Endothelial cell of umbilical vein (primary cell): ENCODE data around the gene LDB3. TPM values are rescaled to one million over a fixed set of nuclear protein-coding genes. Genes with fewer than 3 reads are reported as not detected.

Experiments used
- BruUV-seq: library from RNA; stranded (reverse); fragments of 400-500 nt; replicated peaks from 2 replicates; lab custom pipeline; 2021; lab: Mats Ljungman, UMichigan
- CTCF ChIA-PET: fragments of 300-600, 350-600 bp; sonication (Branson Sonifier 250); formaldehyde crosslinking; loops from one replicate; lab custom pipeline; 2021; ENCODE audit warnings: antibody characterized with exemption, inconsistent platforms; lab: Charles Lee
- POLR2A ChIA-PET: fragments of 300-600, 350-600 bp; sonication (Branson Sonifier 250); formaldehyde crosslinking; loops from one replicate; lab custom pipeline; 2021; ENCODE audit warnings: antibody characterized with exemption, inconsistent platforms; lab: Charles Lee
- DNase-seq: peaks from one replicate; pipeline ENCODE4 v3.0.0-alpha.2; 2011; ENCODE audit warnings: low read depth, low spot score
- FAIRE-seq: peaks from 2 replicates; lab custom pipeline; 2011; peaks lifted over from hg19 to GRCh38; lab: Jason Lieb, UNC
- H2AFZ ChIP-seq: 2 replicates; pipeline ENCODE4 v1.6.0; 2012; ENCODE audit warnings: low read depth, low read length, control low read depth, inconsistent platforms
- H3K27ac ChIP-seq: 2 replicates; pipeline ENCODE4 v1.5.1; 2011; ENCODE audit warnings: low read depth, mild to moderate bottlenecking, control low read depth, low read length, moderate library complexity; ENCODE audit not compliant: insufficient read depth
- H3K27me3 ChIP-seq, 2 experiments: 2 replicates each; pipeline versions ENCODE4 v1.6.0 to v1.6.1; 2011; ENCODE audit warnings: low read length in 2 of 2, mixed read lengths in 1 of 2; ENCODE audit not compliant: control insufficient read depth in 2 of 2, insufficient read depth in 2 of 2
- H3K36me3 ChIP-seq, 2 experiments: 2 replicates in 1 of 2; 3 replicates in 1 of 2; pipeline ENCODE4 v1.5.1; 2011; ENCODE audit warnings: low read length in 2 of 2, mild to moderate bottlenecking in 1 of 2, moderate library complexity in 1 of 2; ENCODE audit not compliant: control insufficient read depth in 2 of 2, insufficient read depth in 2 of 2; ENCODE audit errors: extremely low read depth in 1 of 2
- H3K4me1 ChIP-seq: 3 replicates; pipeline ENCODE4 v1.5.1; 2011; ENCODE audit warnings: mild to moderate bottlenecking, low read length; ENCODE audit not compliant: control insufficient read depth, insufficient read depth; ENCODE audit errors: extremely low read depth
- H3K4me2 ChIP-seq: 2 replicates; pipeline ENCODE4 v1.6.1; 2011; ENCODE audit warnings: low read length, control low read depth, mixed read lengths; ENCODE audit not compliant: insufficient read depth
- H3K4me3 ChIP-seq, 3 experiments: fragments of 200-600 bp in 1 of 3; sonication (generic), shearing (Covaris generic) in 1 of 3; replicated peaks in 1 of 3; 2 replicates each; pipeline ENCODE4 v1.5.1; 2011 to 2016; ENCODE audit warnings: control low read depth in 3 of 3, low read length in 3 of 3, mild to moderate bottlenecking in 2 of 3, inconsistent platforms in 1 of 3, low read depth in 1 of 3, moderate library complexity in 1 of 3; ENCODE audit not compliant: insufficient read depth in 1 of 3
- H3K79me2 ChIP-seq: 2 replicates; pipeline ENCODE4 v1.6.0; 2012; ENCODE audit warnings: low read length, inconsistent platforms; ENCODE audit not compliant: control insufficient read depth, insufficient read depth
- H3K9ac ChIP-seq: replicated peaks from 2 replicates; pipeline ENCODE3; 2011; ENCODE audit warnings: low read length, control low read depth; ENCODE audit not compliant: insufficient read depth; ENCODE audit errors: extremely low read depth
- H3K9me1 ChIP-seq: replicated peaks from 3 replicates; pipeline ENCODE4 v1.6.0; 2011; ENCODE audit warnings: mild to moderate bottlenecking, low read length; ENCODE audit not compliant: control insufficient read depth, insufficient read depth; ENCODE audit errors: extremely low read depth
- H3K9me3 ChIP-seq: replicated peaks from 2 replicates; pipeline ENCODE4 v1.5.1; 2012; ENCODE audit warnings: low read length, inconsistent platforms; ENCODE audit not compliant: control insufficient read depth, insufficient read depth
- H4K20me1 ChIP-seq: replicated peaks from 2 replicates; pipeline ENCODE3; 2011; ENCODE audit warnings: mild to moderate bottlenecking, low read length; ENCODE audit not compliant: control insufficient read depth, insufficient read depth; ENCODE audit errors: extremely low read depth
- CTCF ChIP-seq, 2 donors: IDR thresholded peaks; 1 replicate in 1 of 2; 2 replicates in 1 of 2; pipeline ENCODE4 v1.5.1; 2011; ENCODE audit warnings: low read length in 2 of 2, mild to moderate bottlenecking in 2 of 2, moderate library complexity in 2 of 2, control low read depth in 1 of 2, inconsistent platforms in 1 of 2, low read depth in 1 of 2; ENCODE audit not compliant: insufficient read depth in 1 of 2; ENCODE audit errors: extremely low read depth in 1 of 2
- EZH2 ChIP-seq: IDR thresholded peaks from 2 replicates; pipeline ENCODE4 v1.6.1; 2012; ENCODE audit warnings: borderline replicate concordance, low read depth, mild to moderate bottlenecking, moderate library complexity, low read length, inconsistent platforms; ENCODE audit not compliant: severe bottlenecking
- GATA2 ChIP-seq: IDR thresholded peaks from 2 replicates; pipeline ENCODE4 v1.7.0; 2011; ENCODE audit warnings: low read depth, mild to moderate bottlenecking, moderate library complexity, mixed read lengths, low read length; ENCODE audit not compliant: insufficient read length, insufficient read depth
- JUN ChIP-seq: IDR thresholded peaks from 2 replicates; pipeline ENCODE4 v1.6.1; 2011; ENCODE audit warnings: borderline replicate concordance, low read depth; ENCODE audit not compliant: insufficient read length, insufficient read depth
- MYC ChIP-seq: IDR thresholded peaks from one replicate; pipeline ENCODE4 v1.6.1; 2011; ENCODE audit warnings: mild to moderate bottlenecking, low read depth, low read length
- POLR2A ChIP-seq: IDR thresholded peaks from 2 replicates; pipeline ENCODE4 v1.6.1; 2012; ENCODE audit warnings: low read depth, mild to moderate bottlenecking, control low read depth, low read length
- POLR2AphosphoS5 ChIP-seq: IDR thresholded peaks from 2 replicates; pipeline ENCODE4 v1.6.1; 2012; ENCODE audit warnings: low read depth, mild to moderate bottlenecking, control low read depth, low read length, moderate library complexity; ENCODE audit not compliant: insufficient read depth
- dilution Hi-C: fragments of 300-500 bp; cut with MboI; formaldehyde crosslinking; loops from one replicate; pipeline ENCODE4 v1.15.0; 2019; ENCODE audit warnings: low sequenced_read_pairs; ENCODE audit not compliant: extremely low pct_ligation_motif_present
- intact Hi-C: fragments of 100-400 bp; cut with micrococcal nuclease; formaldehyde crosslinking; loops from one replicate; pipeline ENCODE4 v1.10.0; 2022
- polyA plus RNA-seq, 4 experiments: library from polyadenylated mRNA; depleted of rRNA in 3 of 4; stranded (reverse) in 3 of 4; unstranded in 1 of 4; fragments of >200 nt; gene quantifications; 2 replicates each; pipeline versions ENCODE4 v1.2.1 to v1.2.3, GENCODE V29; 2011 to 2012; ENCODE audit warnings: missing spikeins in 1 of 4
- total RNA-seq: library from RNA; stranded (reverse); gene quantifications from 2 replicates; pipeline ENCODE4 v1.2.3, GENCODE V29; 2021

Gene LDB3
- total and polyA plus RNA-seq, 2 donors (not counting 3 experiments of a cell fraction or from before 2014, with no cell fraction given): not detected

DNA sequence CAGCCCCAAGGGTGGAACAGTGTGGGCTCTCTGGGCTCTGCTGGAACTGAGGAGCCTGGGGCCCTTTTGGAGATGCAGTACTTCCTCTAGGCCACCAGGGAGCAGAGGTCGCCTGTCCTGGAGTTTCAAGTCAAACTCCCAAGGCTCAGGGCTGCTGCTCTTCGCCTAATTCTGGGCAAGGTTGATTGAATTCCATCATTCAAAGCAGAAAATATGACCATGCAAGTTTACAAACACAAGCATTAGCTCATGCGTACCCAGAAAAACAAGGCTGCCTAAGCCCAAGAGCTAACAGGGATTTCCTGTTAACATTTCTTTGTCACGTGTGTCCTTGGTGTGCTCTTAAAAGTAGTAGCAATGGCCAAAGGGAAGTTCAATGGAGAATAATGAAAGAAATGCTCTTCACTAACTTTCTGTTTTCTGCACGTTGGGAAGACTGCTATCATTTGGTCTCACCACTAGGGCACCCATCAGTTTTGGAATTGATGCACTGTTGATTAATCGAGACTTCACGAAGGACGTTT, 20.1 kb downstream of the LDB3 start:
- Histone ChIP-seq H3K27me3 (peaks cover 30 to 43% of the 10 kb centered on the region in 2 experiments), H3K27ac (no peak overlapping the region), H3K4me1 (no peaks in the 10 kb centered on the region), H3K79me2 (no peaks in the 10 kb centered on the region), H3K9me1 (no peaks in the 10 kb centered on the region), H3K36me3 (no peaks in the 10 kb centered on the region), H4K20me1 (no peaks in the 10 kb centered on the region), H3K4me2 (no peak overlapping the region), H3K4me3 (no peak overlapping the region), H3K9me3 (no peaks in the 10 kb centered on the region), H2AFZ (no peak overlapping the region), H3K9ac (no peak overlapping the region)
- FAIRE-seq: peak; percentile 79
- intact Hi-C loops (loop anchor here (1.0 kb wide), 2 partner anchors 211 to 272 kb away; no protein-coding TSS in a partner anchor), dilution Hi-C loops (no loop called here)
- ChIA-PET CTCF (interaction anchor here (0.7 to 6.6 kb wide), 5 partner anchors 11 to 249 kb away, joined by 3 to 67 read pairs (median 3); no protein-coding TSS in a partner anchor), POLR2A (no interaction called here)
- peak; percentile 52 for DNase-seq
- no peak for TF ChIP-seq POLR2A
- TF ChIP-seq CTCF (IDR thresholded peaks at IDR 0.05; ENCODE audit: extremely low read depth in 1 of 2, insufficient read depth in 1 of 2, low read depth in 1 of 2, low read length in 2 of 2): peak; percentile 74 to 76
- TF ChIP-seq JUN: no peak
- no peak for TF ChIP-seq EZH2
- TF ChIP-seq MYC: no peak
- TF ChIP-seq GATA2: no peak
- no peak for TF ChIP-seq POLR2AphosphoS5
- no TSS peak for BruUV-seq
